Central memory CD4-positive, alpha-beta T cell (primary cell): ENCODE measurements around the gene KCNG1.

ENCODE experiments used
- DNase-seq: peaks from one replicate; pipeline ENCODE4 v3.0.0; 2022

The KCNG1 gene

DNA sequence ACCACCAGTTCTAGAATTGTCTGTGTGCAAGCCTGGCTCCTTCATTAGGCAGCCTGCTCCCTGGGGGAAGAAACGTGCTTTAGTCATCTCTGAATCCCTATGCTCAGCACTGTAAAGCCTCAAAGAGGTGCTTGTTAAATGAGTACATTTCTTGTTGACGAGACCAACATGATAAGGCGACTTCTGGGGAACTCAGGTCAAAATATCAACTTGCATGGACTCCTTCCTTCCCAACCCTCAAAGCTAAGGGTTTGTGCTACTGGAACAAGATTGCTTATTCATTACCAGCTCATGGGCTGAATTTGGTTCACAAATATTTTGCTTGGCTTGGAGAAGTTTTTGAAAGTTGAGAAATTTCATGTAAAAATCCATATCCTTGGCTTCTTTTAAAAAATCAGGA is 10.6 kb downstream of the KCNG1 start:
- no peak for DNase-seq

DNA sequence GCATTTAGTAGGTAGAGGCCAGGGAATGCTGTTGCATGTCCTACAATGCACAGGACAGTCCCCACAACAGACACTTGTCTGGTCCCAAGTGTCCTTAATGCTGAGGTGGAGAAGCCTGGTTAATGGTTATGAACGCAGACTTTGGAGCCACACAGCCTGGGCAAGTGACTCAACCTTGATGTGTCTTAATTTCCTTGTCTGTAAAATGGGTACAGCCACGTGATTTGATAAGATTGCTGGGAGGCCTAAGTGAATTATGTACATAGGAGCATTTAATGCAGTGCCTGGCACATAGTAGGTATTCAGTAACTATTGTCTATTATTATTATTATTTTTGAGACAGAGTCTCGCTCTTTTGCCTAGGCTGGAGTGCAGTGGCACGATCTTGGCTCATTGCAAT is 11.4 kb downstream of the KCNG1 start:
- DNase-seq: no peak

GRCh38 chr20:51010932-51011331 is 12.0 kb downstream of the KCNG1 start:
- no peak for DNase-seq

DNA sequence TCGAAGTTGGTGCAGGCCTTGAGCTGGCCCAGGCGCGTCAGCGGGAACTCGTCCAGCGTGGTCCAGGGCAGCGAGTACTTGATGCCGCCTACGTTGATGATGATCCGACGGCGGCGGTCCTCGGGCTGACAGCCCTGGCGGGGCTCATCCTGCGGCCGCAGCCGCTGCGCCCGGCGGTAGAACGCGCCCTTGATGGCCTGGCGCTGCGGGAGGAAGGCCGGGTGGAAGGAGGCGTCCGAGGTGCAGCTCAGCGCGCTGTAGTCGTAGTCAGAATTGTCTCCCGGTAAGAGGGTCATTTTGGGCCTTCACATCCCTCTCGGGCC is 12.9 kb downstream of the KCNG1 start:
- DNase-seq: no peak

DNA sequence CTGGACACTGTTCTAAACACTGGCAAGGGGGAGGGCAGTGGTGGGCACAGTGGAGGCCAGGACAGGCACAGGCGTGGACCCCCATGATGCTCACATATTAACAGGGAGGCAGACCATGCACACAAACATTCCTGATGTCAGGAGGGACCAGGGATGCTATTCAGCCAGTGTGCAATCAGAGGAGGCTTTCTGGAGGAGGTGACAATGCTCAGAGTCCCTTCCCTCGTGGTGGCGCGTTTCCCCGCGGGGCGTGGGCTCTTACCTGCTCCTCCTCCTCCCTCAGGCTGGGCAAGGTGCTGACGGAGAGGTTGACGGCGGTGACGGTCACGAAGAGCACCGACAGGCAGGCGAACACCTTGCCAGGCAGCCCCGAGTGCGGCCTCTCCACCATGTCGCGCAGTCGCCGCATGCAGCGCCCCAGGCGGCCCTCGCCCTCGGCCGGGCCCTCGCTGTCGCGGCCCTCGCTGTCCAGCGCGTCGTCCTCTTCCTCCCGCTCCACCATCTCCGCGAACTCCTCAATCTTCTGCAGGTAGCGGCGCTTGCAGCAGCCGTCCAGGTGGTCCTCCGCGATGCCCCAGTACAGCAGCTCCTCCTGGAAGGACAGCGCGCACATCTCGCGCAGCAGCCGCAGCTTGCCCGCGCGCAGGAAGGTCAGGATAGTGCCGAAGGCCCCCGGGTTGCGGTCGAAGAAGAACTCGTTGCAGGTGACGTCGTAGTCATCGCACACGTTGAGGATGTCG is 13.4 kb downstream of the KCNG1 start:
- DNase-seq: no peak

DNA sequence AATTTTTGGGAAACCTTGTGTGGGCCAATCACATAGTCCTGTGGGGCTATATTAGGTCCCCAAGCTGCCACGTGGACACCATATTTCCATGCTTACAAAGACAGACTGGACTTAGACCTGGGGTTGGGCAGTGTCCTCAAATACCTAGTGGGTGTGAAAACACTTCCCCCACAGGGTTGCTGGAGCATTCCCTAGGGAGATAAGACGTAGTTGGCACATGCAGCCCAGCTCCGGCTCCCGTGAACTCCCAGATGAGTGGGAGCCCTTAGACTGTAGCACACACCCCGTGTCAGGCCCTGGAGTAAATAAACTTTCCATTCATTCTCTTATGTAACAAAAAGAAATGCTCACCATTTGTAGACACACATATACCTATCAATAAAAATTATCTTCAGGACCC is 14.2 kb downstream of the KCNG1 start:
- DNase-seq: no peak

DNA sequence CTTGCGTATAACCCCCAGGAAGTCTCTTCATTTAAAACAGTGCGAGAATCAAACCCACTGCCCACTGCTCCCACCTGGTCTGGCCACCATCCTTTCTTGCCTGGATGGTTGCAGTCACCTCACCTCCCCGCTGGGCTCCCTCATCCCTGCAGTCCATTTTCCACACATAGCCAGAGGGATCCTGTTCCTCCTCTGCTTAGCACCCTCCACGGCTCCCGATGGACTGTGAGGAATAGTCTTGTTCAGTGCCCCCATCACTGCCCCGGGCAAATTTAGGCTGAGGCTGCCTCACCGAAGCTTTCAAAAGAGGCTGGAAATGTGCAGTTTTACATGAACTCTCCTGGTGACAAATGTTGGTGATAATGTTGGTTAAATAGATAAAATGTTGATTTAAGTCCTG is 17.7 kb downstream of the KCNG1 start:
- DNase-seq: no peak

DNA sequence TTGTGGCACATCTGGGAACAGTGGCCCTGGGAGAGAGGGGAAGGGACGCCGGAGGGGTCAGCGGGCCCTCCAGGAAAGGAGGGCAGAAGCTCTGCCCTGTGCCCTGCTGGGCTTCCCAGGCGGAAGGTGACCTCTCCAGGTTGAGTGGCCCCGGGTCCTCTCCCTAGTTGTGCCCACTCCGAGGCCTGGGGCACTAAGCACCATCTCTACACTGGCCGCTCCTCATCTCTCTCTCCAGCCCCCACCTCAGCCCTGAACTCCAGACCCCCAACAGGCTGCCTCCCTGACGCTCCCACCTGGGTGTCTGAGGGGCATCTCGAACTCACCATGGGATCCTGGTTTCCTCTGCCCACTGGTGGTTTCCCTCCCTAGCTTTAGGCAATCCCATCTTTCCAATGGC is 18.1 kb downstream of the KCNG1 start:
- no peak for DNase-seq

DNA sequence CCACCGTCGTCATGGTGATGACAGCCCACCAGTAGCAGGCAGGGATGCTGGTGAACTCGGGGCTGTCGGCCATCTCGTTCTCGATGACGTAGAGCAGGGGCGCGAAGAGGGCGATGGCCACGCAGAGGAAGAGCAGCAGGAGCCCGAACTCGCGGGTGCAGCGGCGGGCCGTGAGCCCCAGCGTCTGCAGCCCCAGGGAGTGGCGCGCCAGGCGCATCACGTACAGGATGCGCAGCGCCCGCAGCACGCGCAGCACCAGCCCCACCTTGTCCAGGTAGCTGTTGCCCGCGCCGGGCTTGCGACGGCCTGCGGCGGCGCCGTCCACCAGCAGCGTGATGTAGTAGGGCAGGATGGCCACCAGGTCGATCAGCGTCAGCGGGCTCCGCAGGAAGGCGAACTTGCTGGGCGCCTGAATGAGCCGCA is 18.6 kb downstream of the KCNG1 start:
- no peak for DNase-seq

DNA sequence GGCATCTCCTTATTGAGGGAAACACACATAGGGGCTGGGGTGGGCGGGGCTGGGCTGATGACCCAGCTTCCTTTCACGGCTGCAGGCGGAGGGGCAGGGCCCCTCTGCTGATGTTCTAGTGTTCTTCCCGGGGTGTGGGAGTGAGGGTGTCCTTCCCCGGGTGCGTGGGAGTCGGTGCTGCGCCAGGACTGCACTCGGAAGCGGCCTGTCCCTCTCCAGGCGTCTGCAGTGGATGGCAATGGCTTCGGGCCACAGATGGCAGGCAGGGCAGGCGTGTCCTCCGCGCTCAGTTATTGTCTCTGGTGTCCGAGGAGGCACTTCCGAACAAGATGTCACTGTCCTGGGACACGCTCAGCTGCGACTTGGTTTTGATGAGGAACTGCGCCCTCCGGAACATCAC is 19.2 kb downstream of the KCNG1 start:
- no peak for DNase-seq

DNA sequence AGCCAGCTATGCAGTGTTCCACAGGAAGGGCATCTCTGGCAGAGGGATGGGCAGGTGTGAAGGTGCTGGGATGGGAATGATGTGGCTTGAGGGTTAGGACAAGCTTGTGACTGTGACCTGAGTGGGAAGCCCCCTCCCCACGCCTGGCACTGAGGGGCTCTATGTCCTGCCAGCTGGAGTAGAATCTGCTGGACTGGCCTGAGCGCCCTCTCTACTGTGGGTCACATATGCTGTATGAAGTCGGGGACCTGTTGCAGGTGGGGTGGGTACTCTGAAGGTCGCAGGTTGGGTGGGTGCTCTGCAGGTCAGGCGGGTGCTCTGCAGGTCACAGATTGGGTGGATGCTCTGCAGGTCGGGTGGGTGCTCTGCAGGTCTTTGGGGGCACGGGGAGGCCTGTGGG is 20.3 kb downstream of the KCNG1 start:
- DNase-seq: no peak

DNA sequence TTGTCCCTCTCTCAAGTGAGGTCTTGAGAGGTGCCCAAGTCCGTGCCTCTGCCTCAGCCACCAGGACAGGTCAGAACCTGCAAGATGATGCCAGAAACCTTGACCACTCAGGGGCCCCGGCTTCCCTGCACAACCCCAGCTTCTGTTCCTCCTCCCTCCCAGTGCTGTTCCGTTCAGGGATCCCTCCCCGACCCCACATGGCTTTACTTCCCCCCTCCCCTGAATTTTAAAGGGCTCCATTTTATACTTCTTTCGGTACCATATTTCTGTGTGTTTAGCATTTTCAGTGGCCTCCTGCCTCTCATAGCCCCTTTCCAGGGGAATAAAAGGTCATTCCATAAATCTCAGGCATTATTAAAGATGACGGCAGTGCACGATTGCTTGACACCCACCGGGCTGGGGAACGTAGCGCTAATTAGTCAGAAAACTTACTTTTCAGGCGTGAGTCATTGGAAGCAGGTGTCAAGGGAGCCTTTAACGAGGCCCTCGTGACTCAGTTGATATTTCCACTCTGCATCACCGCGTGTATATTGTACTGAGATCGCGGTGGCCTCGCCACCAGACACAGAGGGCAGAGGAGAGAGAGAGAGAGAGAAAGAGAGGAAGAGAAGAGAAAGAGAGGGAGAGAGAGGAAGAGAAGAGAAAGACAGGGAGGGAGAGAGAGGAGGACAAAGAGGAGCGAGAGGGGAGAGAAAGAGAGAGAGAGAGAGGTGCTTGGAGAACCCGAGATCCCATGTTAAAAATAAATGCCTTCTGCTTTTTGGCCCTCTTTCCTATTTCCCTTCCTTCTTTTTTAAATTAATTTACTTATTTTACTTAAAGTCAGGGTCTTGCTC is 21.3 kb downstream of the KCNG1 start:
- no peak for DNase-seq

DNA sequence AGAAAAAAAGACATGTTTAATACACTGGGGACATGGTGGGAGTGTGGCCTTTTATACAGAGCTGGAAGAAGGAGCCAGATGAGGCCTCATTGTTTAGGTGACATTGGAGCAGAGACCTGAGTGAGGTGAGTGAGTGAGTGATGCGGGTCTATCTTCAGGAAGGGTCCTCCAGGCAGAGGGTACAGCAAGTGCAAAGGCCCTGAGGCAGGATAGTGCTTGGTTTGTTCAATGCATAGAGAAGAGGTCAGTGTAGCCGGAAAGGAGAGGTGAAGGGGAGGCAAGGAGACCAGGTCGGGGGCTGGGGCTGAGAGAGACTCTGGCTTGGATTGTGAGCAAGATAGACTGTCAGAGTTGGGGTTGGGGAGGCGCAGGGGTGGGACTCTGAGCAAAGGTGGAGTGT is 23.6 kb downstream of the KCNG1 start:
- DNase-seq: no peak

GRCh38 chr20:50996901-50997865 is 25.7 kb downstream of the KCNG1 start:
- DNase-seq: no peak

GRCh38 chr20:50995506-50995905 is 27.4 kb downstream of the KCNG1 start:
- no peak for DNase-seq

DNA sequence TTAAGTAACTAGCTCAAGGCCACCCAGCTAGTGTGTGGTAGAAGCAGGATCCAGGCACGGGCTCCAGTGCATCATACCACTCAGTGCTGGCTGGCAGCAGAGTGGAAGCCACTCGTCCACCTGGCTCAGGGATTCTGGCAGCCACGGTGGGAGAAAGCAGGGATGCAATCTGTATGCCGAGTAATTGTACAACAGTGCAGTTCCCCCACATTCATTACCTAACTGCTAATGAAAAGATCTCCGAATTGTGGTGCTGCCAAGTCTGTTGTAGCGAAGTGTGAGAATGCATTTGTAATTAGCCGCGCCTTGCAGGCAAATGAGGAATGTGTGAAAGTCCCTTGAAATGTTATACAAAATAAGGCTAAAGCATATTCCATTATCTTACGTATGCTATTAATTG is 29.0 kb downstream of the KCNG1 start:
- DNase-seq: no peak

DNA sequence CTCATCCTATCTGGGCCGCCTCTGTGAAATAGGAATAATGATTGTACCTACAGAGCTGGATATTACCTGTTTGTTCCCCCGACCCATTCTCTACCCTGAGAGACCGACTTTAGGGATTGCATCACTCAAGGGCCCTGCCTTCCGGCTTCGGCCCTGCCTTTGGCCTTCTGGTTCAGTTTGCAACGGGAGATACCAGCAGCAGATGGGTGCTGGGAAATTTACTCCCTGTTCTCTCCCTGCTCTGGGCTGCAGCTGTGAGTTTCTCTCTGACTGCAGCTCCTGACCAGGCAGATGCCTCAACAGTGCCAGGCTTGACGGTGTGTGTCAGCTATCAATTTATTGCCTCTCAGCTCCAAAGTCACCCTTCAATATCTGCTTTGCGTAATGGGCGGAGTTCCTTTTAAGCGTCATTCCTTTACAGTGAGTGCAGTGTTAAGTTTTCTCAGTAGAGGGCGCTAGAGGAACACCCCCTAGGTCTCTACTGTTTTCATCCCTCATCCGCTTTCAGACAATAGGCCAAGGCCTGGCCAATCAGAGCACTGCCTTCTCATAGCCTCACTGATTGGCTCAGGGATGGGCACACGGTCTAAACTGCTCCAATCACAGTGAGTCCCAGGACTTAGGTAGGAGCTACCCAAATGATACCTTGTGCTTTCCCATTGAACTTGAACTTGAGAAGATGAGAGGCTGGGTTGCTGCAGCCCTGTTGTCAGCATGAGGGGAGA is 30.0 kb downstream of the KCNG1 start:
- DNase-seq: peak; percentile 27

- no peak for DNase-seq
Observed at GRCh38 chr20:50992336-50992732, 30.6 kb downstream of the KCNG1 start.

DNA sequence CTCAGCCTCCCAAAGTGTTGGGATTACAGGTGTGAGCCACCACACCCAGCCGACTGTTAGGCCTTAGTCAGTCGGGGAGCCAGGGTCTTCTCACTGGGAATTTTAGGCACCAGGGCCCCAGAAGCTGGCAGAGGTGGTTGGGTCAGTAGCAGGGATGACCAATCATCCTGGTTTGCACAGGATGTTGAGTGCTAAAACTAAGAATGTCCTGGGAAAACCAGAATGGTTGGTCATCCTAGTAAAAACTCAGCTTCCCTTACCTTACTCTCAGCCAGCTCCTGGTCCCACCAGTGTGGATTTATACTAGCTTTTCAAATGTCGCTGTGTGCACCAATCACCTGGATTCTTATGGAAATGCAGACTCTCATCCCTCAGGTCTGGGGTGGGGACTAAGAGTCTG is 31.8 kb downstream of the KCNG1 start:
- DNase-seq: no peak

DNA sequence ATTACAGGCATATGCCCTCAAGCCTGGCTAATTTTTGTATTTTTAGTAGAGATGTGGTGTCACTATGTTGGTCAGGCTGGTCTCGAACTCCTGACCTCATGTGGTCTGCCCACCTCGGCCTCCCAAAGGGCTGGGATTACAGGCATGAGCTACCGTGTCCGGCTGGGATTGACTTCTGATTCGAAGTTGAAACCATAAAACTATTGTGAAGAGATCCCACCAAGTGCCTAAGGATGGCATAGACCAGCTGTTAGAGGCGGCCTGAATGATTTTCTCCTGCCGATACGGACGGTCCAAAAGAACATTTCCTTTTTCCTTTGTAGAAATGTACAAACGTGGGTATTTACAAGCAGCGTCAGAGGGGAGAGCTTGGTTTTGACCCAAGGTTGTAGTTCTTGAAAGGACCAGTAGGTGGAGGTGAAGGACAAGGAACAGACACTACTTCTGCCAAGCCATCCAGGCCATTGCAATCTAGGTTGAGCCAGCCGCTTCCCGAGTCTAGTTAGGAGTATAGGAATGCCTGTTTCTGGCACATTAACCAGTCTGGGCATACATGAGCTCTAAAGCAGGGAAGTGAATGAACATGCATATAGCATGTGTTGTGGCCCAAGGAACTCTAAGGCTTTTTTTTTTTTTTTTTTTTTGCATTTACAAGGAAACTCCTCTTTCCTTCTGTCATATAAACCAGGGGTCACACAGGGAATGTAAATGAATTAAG is 35.3 kb downstream of the KCNG1 start:
- DNase-seq: peak; percentile 61

- no peak for DNase-seq
Observed at GRCh38 chr20:50983321-50983720, 39.6 kb downstream of the KCNG1 start.

- DNase-seq: no peak
Observed at GRCh38 chr20:50982363-50982762, 40.5 kb downstream of the KCNG1 start.
